Mesendoderm (in vitro differentiated cells): ENCODE data around the gene MTHFD1L.
"Not testable (repeated sequence)": the region's sequence is repeated elsewhere in the genome, so short reads cannot be mapped to it uniquely, and the experiment has no call there.

Experiments used
- DNase-seq: peaks from one replicate; pipeline ENCODE4 v3.0.0; 2013
- H2AK5ac ChIP-seq: 2 replicates; pipeline ENCODE4 v1.6.1; 2013; ENCODE audit warnings: low read length, inconsistent platforms
- H2BK120ac ChIP-seq: 2 replicates; pipeline ENCODE4 v1.6.1; 2013; ENCODE audit warnings: low read depth, mild to moderate bottlenecking, low read length, moderate library complexity, mixed read lengths
- H2BK15ac ChIP-seq: replicated peaks from 2 replicates; pipeline ENCODE4 v1.6.1; 2013; ENCODE audit warnings: low read depth, mild to moderate bottlenecking, moderate library complexity
- H2BK5ac ChIP-seq: 2 replicates; pipeline ENCODE4 v1.6.1; 2013; ENCODE audit warnings: low read length, inconsistent platforms
- H3K18ac ChIP-seq: 2 replicates; pipeline ENCODE4 v1.6.1; 2013; ENCODE audit warnings: mild to moderate bottlenecking, low read length, mixed read lengths
- H3K23ac ChIP-seq: one replicate; pipeline ENCODE4 v1.6.1; 2013; ENCODE audit warnings: low read length
- H3K27ac ChIP-seq: 2 replicates; pipeline ENCODE4 v1.5.1; 2013; ENCODE audit warnings: low read depth, mild to moderate bottlenecking, inconsistent platforms, low read length, moderate library complexity
- H3K27me3 ChIP-seq: 2 replicates; pipeline ENCODE4 v1.6.1; 2013; ENCODE audit warnings: low read length, control low read depth, mild to moderate bottlenecking, inconsistent platforms; ENCODE audit not compliant: insufficient read depth, poor library complexity
- H3K36me3 ChIP-seq: 2 replicates; pipeline ENCODE4 v1.6.1; 2013; ENCODE audit warnings: low read length, inconsistent platforms; ENCODE audit not compliant: control insufficient read depth, insufficient read depth
- H3K4ac ChIP-seq: one replicate; pipeline ENCODE4 v1.6.1; 2013; ENCODE audit warnings: low read depth, mild to moderate bottlenecking, low read length, moderate library complexity
- H3K4me1 ChIP-seq: 2 replicates; pipeline ENCODE4 v1.6.1; 2013; ENCODE audit warnings: low read depth, low read length, inconsistent platforms; ENCODE audit not compliant: control insufficient read depth
- H3K4me2 ChIP-seq: 2 replicates; pipeline ENCODE4 v1.6.1; 2013; ENCODE audit warnings: low read length
- H3K4me3 ChIP-seq: 2 replicates; pipeline ENCODE4 v1.5.1; 2013; ENCODE audit warnings: mild to moderate bottlenecking, low read length
- H3K56ac ChIP-seq: one replicate; pipeline ENCODE4 v1.6.1; 2013; ENCODE audit warnings: low read length
- H3K79me1 ChIP-seq: 2 replicates; pipeline ENCODE4 v1.6.1; 2013; ENCODE audit warnings: low read length, inconsistent platforms
- H3K79me2 ChIP-seq: 2 replicates; pipeline ENCODE4 v1.6.1; 2013; ENCODE audit warnings: mild to moderate bottlenecking, low read length; ENCODE audit not compliant: control insufficient read depth, insufficient read depth
- H3K9ac ChIP-seq: 2 replicates; pipeline ENCODE4 v1.6.1; 2013; ENCODE audit warnings: low read length, inconsistent platforms
- H4K5ac ChIP-seq: one replicate; pipeline ENCODE4 v1.6.1; 2013; ENCODE audit warnings: low read length
- H4K8ac ChIP-seq: one replicate; pipeline ENCODE4 v1.6.1; 2013; ENCODE audit warnings: low read depth, mild to moderate bottlenecking, control low read depth, low read length, moderate library complexity
- WGBS: extraction: QIAGEN DNeasy Blood & Tissue Kit; methylation state at CpG from one replicate; pipeline ENCODE4 v1.1.7; 2013; ENCODE audit warnings: low lambda C conversion rate, missing lambda C conversion rate; ENCODE audit not compliant: insufficient coverage; ENCODE audit errors: extremely low coverage; 5-methylcytosine and 5-hydroxymethylcytosine counted together

MTHFD1L gene

DNA sequence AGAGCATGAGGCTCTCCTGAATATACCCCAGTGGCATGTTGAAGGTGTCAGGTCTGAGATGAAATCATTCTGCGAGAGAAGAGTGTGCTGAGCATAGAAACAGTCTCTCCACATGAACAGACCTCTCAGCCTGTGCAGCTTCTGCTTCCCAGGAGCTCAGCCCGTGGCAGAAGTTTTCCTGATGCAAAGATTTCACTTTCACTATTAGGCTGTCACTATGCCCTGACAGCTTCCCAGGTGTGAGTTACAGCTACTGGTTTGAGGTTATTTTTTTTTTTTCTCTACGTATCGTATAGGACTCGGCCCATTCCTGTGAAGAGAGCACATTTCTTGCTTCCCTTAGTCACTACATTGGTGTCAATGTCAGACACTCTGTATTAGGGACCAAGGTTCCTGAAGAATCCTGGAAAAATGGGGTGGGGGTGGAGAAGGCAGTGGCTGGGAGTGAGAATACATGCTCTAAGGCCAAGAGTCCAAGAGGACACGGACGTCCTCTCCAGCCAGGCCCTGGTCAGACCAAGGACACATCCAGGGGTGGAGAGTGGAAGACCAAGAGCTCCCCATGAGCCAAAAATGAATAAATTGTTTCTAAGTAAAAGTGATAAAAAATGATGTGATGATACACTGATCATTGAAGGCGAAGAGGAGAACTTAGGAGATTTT lies 253.1 kb downstream of the MTHFD1L start:
- no CpG with 5 or more reads among the region's 8 CpGs for WGBS
- Histone ChIP-seq H3K56ac (no peak overlapping the region), H2BK15ac (no peak overlapping the region), H2AK5ac (no peak overlapping the region), H3K36me3 (no peaks in the 10 kb centered on the region), H3K79me2 (no peaks in the 10 kb centered on the region), H3K27me3 (no peaks in the 10 kb centered on the region), H2BK120ac (no peak overlapping the region), H3K4me1 (no peaks in the 10 kb centered on the region), H3K79me1 (no peaks in the 10 kb centered on the region), H3K23ac (no peak overlapping the region), H3K9ac (no peak overlapping the region), H4K8ac (no peak overlapping the region), H4K5ac (no peak overlapping the region), H3K4ac (no peak overlapping the region), H2BK5ac (no peak overlapping the region), H3K4me2 (no peak overlapping the region), H3K18ac (no peak overlapping the region), H3K4me3 (no peak overlapping the region), H3K27ac (no peak overlapping the region)
- DNase-seq: no peak

- Histone ChIP-seq H3K36me3 (no peaks in the 10 kb centered on the region), H3K27me3 (no peaks in the 10 kb centered on the region), H2BK15ac (no peak overlapping the region), H3K18ac (no peak overlapping the region), H3K4me3 (no peak overlapping the region), H3K4me1 (no peaks in the 10 kb centered on the region), H4K8ac (no peak overlapping the region), H2AK5ac (no peak overlapping the region), H3K4ac (no peak overlapping the region), H3K79me1 (no peaks in the 10 kb centered on the region), H3K56ac (no peak overlapping the region), H3K79me2 (no peaks in the 10 kb centered on the region), H2BK120ac (no peak overlapping the region), H3K27ac (no peak overlapping the region), H3K4me2 (no peak overlapping the region), H2BK5ac (no peak overlapping the region), H4K5ac (no peak overlapping the region), H3K9ac (no peak overlapping the region), H3K23ac (no peak overlapping the region)
- DNase-seq: no peak
- WGBS: no CpG with 5 or more reads among the region's 11 CpGs
These were observed 254.5 kb downstream of the MTHFD1L start for GRCh38 chr6:151119823-151120524.

DNA sequence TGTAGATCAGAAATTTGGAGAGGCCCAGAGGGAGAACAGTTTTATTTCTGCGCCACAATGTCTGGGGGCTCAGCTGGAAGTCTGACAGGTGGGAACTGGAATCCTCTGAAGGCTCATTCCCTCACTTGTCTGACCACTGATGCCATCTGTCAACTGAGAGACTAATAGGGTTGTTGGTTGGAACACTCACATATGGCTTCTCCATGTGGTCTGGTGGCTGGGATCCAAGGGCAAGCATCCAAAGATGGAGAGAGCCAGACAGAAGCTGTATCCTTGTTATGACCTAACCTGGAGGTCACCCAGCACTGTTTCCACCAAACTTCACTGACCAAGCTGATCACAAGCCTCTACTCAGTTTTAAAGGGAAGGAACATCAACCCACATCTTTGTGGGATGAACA lies 256.4 kb downstream of the MTHFD1L start:
- Histone ChIP-seq H3K27ac (no peak overlapping the region), H3K79me1 (no peaks in the 10 kb centered on the region), H3K18ac (no peak overlapping the region), H2BK15ac (no peak overlapping the region), H3K4me1 (no peaks in the 10 kb centered on the region), H3K23ac (no peak overlapping the region), H3K4ac (no peak overlapping the region), H2BK120ac (no peak overlapping the region), H3K79me2 (no peaks in the 10 kb centered on the region), H2BK5ac (no peak overlapping the region), H3K27me3 (no peaks in the 10 kb centered on the region), H4K8ac (no peak overlapping the region), H3K9ac (no peak overlapping the region), H3K4me2 (no peak overlapping the region), H3K56ac (no peak overlapping the region), H4K5ac (no peak overlapping the region), H3K36me3 (no peaks in the 10 kb centered on the region), H3K4me3 (no peak overlapping the region), H2AK5ac (no peak overlapping the region)
- no peak for DNase-seq
- whole genome bisulfite sequencing: no CpG with 5 or more reads among the region's 1 CpG

GRCh38 chr6:151123641-151124040 lies 258.1 kb downstream of the MTHFD1L start:
- not testable (repeated sequence) for H3K23ac ChIP-seq, H4K5ac ChIP-seq, H3K4ac ChIP-seq, H3K4me3 ChIP-seq, DNase-seq, H3K27ac ChIP-seq, H2AK5ac ChIP-seq, H2BK120ac ChIP-seq, H3K9ac ChIP-seq, H2BK15ac ChIP-seq, H3K56ac ChIP-seq, H3K36me3 ChIP-seq, H3K4me2 ChIP-seq, H4K8ac ChIP-seq, H2BK5ac ChIP-seq, H3K79me2 ChIP-seq, H3K27me3 ChIP-seq, H3K4me1 ChIP-seq, H3K79me1 ChIP-seq, H3K18ac ChIP-seq
- no CpG with 5 or more reads among the region's 8 CpGs for WGBS

- not testable (repeated sequence) for H3K56ac ChIP-seq, H3K9ac ChIP-seq, H3K23ac ChIP-seq, H3K79me2 ChIP-seq, H4K8ac ChIP-seq, H2BK5ac ChIP-seq, H3K4ac ChIP-seq, H2BK120ac ChIP-seq, H2BK15ac ChIP-seq, H3K79me1 ChIP-seq, H3K36me3 ChIP-seq, H4K5ac ChIP-seq, H2AK5ac ChIP-seq, DNase-seq, H3K27ac ChIP-seq, H3K4me1 ChIP-seq, H3K4me2 ChIP-seq, H3K4me3 ChIP-seq, H3K27me3 ChIP-seq, H3K18ac ChIP-seq
- no CpG with 5 or more reads among the region's 2 CpGs for WGBS
These were observed 259.7 kb downstream of the MTHFD1L start for GRCh38 chr6:151125242-151125641.
